HG02798 (cell line): ENCODE data around the gene CYP2A13.
"Not testable (repeated sequence)": the region's sequence is repeated elsewhere in the genome, so short reads cannot be mapped to it uniquely, and the experiment has no call there.

Experiments
- ATAC-seq: cut with Tn5 transposase; IDR thresholded peaks from one replicate; pipeline ENCODE4 v1.9.1; 2021; ENCODE audit warnings: mild to moderate bottlenecking; ENCODE audit not compliant: unreplicated experiment, poor library complexity

CYP2A13 gene, protein sequence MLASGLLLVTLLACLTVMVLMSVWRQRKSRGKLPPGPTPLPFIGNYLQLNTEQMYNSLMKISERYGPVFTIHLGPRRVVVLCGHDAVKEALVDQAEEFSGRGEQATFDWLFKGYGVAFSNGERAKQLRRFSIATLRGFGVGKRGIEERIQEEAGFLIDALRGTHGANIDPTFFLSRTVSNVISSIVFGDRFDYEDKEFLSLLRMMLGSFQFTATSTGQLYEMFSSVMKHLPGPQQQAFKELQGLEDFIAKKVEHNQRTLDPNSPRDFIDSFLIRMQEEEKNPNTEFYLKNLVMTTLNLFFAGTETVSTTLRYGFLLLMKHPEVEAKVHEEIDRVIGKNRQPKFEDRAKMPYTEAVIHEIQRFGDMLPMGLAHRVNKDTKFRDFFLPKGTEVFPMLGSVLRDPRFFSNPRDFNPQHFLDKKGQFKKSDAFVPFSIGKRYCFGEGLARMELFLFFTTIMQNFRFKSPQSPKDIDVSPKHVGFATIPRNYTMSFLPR

GRCh38 chr19:41088151-41088550 is at the start of gene CYP2A13:
Gene CYP2A13 (plus strand): TSS chr19:41088451. CDS start chr19:41088472, 21 bp downstream.
- no peak for ATAC-seq

GRCh38 chr19:41039806-41040205 is 48.4 kb upstream of the CYP2A13 start:
- ATAC-seq: no peak

DNA sequence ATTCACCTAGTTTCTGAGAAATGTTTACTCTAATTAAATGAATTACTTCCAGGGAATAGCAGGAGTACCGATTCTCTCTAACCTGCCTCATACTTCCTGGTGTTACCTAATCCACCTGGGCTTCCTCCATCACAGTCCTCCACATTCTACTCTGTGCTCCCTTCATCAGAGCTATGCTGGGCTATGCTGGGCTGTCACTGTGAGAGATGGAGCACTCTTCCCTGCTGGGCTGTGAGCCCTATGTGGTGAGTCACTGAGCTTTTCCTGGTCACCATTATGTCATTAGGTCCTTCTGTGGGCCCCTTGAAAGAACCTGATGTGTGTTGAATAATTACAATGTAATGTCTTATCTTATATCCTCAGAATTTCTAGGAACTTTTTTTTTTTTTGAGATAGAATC is 43.2 kb upstream of the CYP2A13 start:
- ATAC-seq: not testable (repeated sequence)

DNA sequence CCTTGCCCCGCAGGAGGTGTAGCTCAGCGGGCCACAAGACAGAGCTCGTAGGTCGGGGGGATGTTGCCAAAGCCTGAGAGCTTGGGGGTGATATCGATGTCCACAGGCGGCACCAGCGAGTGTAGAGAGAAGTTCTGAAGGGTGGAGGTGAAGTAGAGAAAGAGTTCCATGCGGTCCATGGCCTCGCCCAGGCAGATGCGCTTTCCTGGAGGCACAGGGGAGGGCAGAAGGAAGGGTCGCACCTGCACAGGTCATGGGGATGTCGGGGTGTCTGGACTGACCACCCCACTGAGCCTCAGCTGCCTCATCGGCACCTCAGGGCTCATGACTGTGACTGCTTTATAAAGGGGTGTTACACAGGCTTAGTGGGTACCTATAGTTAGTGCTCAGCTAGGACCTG is 37.8 kb upstream of the CYP2A13 start:
- ATAC-seq: no peak

DNA sequence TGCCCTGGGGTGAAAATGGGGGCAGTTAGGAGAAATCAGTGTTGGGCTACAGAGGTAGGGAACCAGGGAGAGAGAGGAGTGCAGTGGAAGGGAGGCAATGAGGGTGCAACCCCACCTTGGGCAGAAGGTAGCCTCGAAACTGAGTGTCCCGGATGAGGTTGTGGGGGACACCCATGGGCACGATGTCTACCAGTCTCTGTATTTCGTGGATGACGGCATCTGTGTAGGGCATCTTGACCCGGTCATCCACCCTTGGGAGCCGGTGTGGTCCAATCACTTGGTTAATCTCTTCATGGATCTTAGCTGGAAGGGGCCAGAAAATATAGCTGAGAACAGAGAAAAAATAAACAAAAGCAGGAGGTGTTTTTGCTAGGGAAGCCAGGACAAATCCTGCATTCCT is 36.1 kb upstream of the CYP2A13 start:
- not testable (repeated sequence) for ATAC-seq

DNA sequence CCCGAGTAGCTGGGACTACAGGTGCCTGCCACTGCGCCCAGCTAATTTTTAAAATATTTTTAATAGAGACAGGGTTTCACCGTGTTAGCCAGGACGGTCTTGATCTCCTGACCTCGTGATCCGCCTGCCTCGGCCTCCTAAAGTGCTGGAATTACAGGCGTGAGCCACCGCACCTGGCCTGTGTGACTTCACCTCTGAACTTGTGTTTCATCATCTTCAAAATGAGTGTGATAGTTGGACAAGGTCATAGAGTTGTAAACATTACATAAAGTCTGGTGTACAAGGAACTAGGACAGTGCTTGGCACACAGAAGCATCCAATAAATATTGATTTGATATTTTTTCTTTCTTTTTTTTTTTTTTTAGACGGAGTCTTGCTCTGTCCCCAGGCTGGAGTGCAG is 34.9 kb upstream of the CYP2A13 start:
- ATAC-seq: not testable (repeated sequence)

DNA sequence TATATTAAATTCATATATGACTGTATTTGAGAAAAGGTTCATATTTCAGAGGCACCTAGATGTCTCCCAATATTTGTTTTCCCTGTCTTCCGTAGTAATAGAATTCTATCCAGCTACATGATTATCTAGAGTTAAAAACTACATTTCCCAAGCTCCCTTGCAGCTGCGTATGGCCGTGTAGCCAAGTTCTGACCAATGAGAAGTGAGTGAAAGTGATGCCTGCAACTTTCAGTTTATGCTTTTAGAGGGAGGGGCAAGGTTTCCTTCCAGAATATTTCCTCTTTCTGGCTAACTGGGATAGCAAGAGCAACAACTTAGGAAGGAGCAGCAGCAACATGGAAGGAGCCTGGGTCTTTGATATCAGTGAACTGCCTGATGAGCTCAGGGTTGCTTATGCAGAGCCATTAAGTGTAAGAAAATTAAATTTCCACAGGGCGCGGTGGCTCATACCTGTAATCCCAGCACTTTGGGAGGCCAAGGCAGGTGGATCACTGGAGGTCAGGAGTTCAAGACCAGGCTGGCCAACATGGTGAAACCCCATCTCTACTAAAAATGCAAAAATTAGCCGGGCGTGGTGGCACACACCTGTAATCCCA is 23.2 kb upstream of the CYP2A13 start:
- no peak for ATAC-seq

DNA sequence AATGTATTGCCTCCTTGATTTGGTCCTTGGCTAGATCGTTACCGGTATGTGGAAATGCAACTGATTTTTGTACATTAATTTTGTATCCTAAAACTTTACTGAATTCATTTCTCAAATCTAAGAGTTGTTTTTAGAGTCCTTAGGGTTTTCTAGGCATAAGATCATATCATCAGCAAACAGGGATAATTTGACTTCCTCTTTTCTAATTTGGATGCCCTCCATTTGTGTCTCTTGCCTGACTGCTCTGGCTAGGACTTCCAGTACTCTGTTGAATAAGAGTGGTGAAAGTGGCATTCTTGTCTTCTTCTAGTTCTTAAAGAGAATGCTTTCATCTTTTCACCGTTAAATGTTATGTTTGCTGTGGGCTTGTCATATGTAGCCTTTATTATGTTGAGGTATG is 12.0 kb upstream of the CYP2A13 start:
- no peak for ATAC-seq

DNA sequence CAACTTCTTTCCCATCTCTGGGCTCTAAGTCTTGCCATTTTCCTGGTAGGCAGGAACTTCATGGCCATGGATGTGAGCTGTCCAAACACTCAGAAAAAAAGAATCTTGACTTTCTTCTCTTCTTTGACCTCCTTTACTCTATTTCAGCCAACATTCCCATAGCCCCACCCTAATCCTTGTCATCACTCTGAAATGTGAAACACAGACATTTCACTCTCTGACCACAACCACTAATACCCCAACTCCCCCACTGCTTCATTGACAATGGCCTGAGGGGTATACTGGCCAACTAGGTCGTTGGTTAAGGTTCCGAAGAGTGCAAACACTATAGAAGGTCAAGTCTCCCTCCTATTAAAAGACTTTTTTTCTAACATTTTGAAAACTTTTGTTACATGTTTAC is 4.7 kb upstream of the CYP2A13 start:
- no peak for ATAC-seq

- no peak for ATAC-seq
Observed at GRCh38 chr19:41085748-41086415, 2.4 kb upstream of the CYP2A13 start.

- no peak for ATAC-seq
Observed at GRCh38 chr19:41089959-41090358, 1.7 kb downstream of the CYP2A13 start.

GRCh38 chr19:41095703-41096102 is 7.5 kb downstream of the CYP2A13 start:
- ATAC-seq: no peak

DNA sequence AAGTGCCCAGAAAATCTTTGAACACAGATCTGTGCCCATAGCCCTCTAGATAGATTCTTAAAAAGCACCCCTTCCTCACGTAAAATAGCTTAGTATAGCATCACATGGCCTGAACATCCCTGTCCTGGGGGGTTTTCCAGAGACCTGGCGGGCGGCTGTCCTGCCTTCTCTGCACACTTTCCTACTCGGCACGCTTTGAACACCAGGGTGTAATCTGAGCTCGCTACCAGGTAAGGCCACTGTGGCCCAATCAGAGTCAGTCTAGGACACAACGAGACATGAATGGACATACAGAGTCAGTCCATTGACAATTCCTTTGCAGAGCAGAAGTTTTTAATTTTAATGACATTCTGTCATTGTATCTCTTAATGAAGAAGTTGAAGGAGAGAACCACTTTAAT is 8.1 kb downstream of the CYP2A13 start:
- no peak for ATAC-seq

DNA sequence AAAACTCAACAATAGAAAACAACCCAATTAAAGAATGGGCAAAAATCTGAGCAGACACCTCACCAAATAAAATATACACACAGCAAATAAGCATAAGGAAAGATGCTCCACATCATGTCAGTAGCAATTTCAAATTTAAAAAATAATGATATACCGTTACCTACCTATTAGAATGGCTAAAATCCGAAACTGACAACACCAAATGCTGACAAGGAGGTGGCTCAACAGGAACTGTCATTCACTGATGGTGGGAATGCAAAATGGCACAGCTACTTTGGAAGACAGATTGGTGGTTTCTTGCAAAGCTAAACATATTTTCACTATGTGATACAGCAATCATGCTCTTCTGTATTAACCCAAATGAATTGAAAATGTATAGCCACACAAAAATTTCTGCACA is 9.1 kb downstream of the CYP2A13 start:
- no peak for ATAC-seq

- ATAC-seq: no peak
Observed at GRCh38 chr19:41098762-41099161, 10.5 kb downstream of the CYP2A13 start.

DNA sequence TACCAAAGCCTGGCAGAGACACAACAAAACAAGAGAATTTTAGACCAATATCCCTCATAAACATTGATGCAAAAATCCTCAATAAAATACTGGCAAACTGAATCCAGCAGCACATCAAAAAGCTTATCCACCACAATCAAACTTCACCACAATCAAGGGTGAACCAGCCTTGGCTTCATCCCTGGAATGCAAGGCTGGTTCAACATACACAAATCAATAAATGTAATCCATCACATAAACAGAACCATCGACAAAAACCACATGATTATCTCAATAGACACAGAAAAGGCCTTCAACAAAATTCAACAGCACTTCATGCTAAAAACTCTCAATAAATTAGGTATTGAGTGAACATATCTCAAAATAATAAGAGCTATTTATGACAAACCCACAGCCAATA is 14.0 kb downstream of the CYP2A13 start:
- not testable (repeated sequence) for ATAC-seq

DNA sequence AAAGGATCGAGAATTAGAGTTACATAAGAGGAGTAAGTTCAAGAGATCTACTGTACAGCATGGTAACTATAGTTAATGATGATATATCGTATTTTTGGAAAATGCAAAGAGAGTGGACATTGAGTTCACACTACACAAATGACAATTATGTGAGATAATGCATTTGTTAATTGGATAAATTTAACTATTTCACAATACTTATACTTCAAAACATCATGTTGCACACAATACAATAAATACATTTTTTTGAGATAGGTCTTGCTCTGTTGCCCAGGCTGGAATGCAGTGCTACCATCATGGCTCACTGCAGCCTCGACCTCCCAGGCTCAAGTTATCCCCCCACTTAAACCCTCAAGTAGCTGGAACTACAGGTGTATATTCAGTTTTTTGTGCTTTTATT is 17.9 kb downstream of the CYP2A13 start:
- ATAC-seq: no peak

GRCh38 chr19:41111296-41111695 is 23.0 kb downstream of the CYP2A13 start:
- ATAC-seq: no peak

DNA sequence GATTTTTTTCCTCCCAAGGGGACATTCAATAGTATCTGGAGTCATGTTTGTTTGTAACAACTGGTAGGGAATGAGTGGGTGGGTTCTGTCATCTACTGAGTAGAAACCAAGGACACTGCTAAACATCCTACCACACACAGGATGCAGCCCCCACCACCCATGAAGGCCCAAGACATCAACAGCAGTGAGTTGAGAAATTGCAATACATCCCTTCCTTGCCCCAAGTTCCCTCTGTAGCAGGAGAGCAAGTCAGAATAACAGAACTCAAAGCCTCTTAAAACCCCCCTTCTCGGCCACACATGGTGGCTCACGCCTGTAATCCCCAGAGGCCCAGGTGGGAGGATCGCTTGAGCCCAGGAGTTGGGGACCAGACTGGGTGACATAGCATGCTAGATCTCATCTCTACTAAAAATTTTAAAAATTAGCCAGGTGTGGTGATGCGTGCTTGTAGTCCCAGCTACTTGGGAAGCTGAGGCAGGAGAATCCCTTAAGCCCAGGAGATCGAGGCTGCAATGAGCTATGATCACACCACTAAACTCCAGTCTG is 23.6 kb downstream of the CYP2A13 start:
- ATAC-seq: no peak

DNA sequence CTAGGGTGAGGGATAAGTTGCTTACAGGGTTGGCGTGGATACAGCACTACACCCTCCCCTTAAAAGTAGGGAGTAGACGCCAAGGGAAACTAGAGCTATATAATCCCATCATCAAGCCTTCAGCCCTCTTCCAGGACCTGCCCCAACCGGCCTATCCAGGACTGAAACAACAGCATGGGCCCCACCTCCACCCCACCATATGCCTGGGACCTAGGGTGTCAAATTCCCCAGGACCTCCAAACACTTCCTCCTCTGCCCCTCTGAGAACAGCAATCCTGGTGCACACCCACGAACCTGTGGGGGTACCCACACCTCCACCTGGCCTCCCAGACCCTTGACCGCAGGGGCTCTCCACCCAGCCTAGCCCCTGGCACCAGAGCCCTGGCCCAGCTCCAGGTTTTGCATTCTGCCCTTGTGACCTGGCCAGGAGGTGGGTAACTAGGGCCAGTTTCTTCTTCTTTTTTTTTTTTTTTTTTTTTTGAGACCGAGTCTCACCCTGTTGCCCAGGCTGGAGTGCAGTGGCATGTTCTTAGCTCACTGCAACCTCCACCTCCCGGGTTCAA is 24.6 kb downstream of the CYP2A13 start:
- no peak for ATAC-seq

DNA sequence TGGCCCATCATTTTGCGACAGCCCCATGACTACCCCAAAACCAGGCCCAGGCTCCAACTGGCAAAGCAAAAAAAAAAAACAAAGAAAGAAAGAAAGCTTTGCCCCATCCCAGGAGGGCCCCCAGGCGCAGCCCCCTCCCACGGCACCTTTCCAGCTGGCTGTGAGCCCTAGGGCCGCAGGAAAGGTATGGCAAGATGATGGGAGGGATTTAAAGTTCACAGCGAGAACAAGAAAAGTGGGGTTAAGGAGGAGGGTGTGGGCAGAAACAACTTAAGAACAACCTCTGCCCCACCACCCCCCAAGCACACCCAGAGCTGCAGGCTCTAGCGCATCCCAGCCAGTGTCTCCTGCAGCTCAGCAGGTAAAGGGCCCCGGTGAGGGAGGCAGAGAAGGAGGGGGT is 25.9 kb downstream of the CYP2A13 start, which contains the start of gene CYP2F1:
CYP2F1 (plus strand) TSS at position 301 of the 400 bp plus-strand sequence. CDS start 1,757 bp downstream, outside the sequence.
- ATAC-seq: no peak
